Keratinocyte (primary cell): Measurements from ENCODE around the gene ARID1B. TPM values are rescaled to one million over a fixed set of nuclear protein-coding genes. Genes with fewer than 3 reads are reported as not detected.

ENCODE experiments used
- DNase-seq: peaks from one replicate; pipeline ENCODE4 v3.0.0-alpha.2; 2011; ENCODE audit warnings: low read depth, missing footprints, low spot score
- FAIRE-seq: peaks from 2 replicates; lab custom pipeline; 2011; peaks lifted over from hg19 to GRCh38; lab: Jason Lieb, UNC
- H2AFZ ChIP-seq: 2 replicates; pipeline ENCODE4 v1.6.0; 2012; ENCODE audit warnings: low read length, control low read depth, inconsistent platforms; ENCODE audit not compliant: control insufficient read depth
- H3K27ac ChIP-seq: 2 replicates; pipeline ENCODE4 v1.5.1; 2011; ENCODE audit warnings: low read length; ENCODE audit not compliant: control insufficient read depth, insufficient read depth
- H3K27me3 ChIP-seq: 3 replicates; pipeline ENCODE4 v1.6.0; 2011; ENCODE audit warnings: low read length; ENCODE audit not compliant: control insufficient read depth, insufficient read depth; ENCODE audit errors: extremely low read depth
- H3K36me3 ChIP-seq, 2 experiments: 2 replicates in 1 of 2; 3 replicates in 1 of 2; pipeline ENCODE4 v1.5.1; 2011; ENCODE audit warnings: low read length in 2 of 2, mild to moderate bottlenecking in 1 of 2; ENCODE audit not compliant: control insufficient read depth in 2 of 2, insufficient read depth in 2 of 2; ENCODE audit errors: extremely low read depth in 1 of 2
- H3K4me1 ChIP-seq: 3 replicates; pipeline ENCODE4 v1.5.1; 2011; ENCODE audit warnings: low read length; ENCODE audit not compliant: control insufficient read depth, insufficient read depth; ENCODE audit errors: extremely low read depth
- H3K4me2 ChIP-seq: 3 replicates; pipeline ENCODE4 v1.6.0; 2011; ENCODE audit warnings: low read depth, low read length; ENCODE audit not compliant: control insufficient read depth, insufficient read depth; ENCODE audit errors: extremely low read depth
- H3K4me3 ChIP-seq, 3 experiments: fragments of 200-600 bp in 1 of 3; sonication (generic) in 1 of 3; 2 replicates in 2 of 3; 3 replicates in 1 of 3; pipeline ENCODE4 v1.5.1; 2011 to 2016; ENCODE audit warnings: low read length in 3 of 3, mild to moderate bottlenecking in 3 of 3, control low read depth in 2 of 3, inconsistent platforms in 1 of 3, low read depth in 1 of 3, mixed read lengths in 1 of 3, mixed run types in 1 of 3, moderate library complexity in 1 of 3; ENCODE audit not compliant: control insufficient read depth in 2 of 3, insufficient read depth in 2 of 3; ENCODE audit errors: extremely low read depth in 1 of 3
- H3K79me2 ChIP-seq: 2 replicates; pipeline ENCODE4 v1.6.0; 2012; ENCODE audit warnings: low read length; ENCODE audit not compliant: control insufficient read depth, insufficient read depth
- H3K9ac ChIP-seq: 3 replicates; pipeline ENCODE4 v1.6.0; 2011; ENCODE audit warnings: low read length; ENCODE audit not compliant: control insufficient read depth, insufficient read depth; ENCODE audit errors: extremely low read depth
- H3K9me1 ChIP-seq: 3 replicates; pipeline ENCODE4 v1.6.0; 2011; ENCODE audit warnings: low read length; ENCODE audit not compliant: control insufficient read depth, insufficient read depth; ENCODE audit errors: extremely low read depth
- H3K9me3 ChIP-seq: 2 replicates; pipeline ENCODE4 v1.5.1; 2012; ENCODE audit warnings: low read depth, low read length; ENCODE audit not compliant: control insufficient read depth
- H4K20me1 ChIP-seq: 3 replicates; pipeline ENCODE4 v1.6.0; 2011; ENCODE audit warnings: low read length; ENCODE audit not compliant: control insufficient read depth, insufficient read depth; ENCODE audit errors: extremely low read depth
- EZH2 ChIP-seq: IDR thresholded peaks from one replicate; pipeline ENCODE4 v1.6.1; 2012; ENCODE audit warnings: inconsistent platforms, mild to moderate bottlenecking, low read length, moderate library complexity
- dilution Hi-C: fragments of 300-500 bp; cut with MboI; formaldehyde crosslinking; loops from one replicate; pipeline ENCODE4 v1.7.0; 2020; ENCODE audit warnings: low sequenced_read_pairs; ENCODE audit not compliant: extremely low pct_ligation_motif_present
- polyA plus RNA-seq, 5 experiments: library from polyadenylated mRNA; depleted of rRNA in 3 of 5; stranded (reverse) in 3 of 5; stranded (forward) in 1 of 5; unstranded in 1 of 5; fragments of >200 nt; gene quantifications; 1 replicate in 1 of 5; 2 replicates in 3 of 5; 3 replicates in 1 of 5; pipeline versions ENCODE4 v1.2.1 to v1.2.3, GENCODE V29; 2011 to 2012; ENCODE audit warnings: missing spikeins in 2 of 5, low read depth in 1 of 5, low replicate concordance in 1 of 5
- TF ChIP-seq, protein P1 (sequence below), 3 experiments: IDR thresholded peaks in 1 of 3; conservative IDR thresholded peaks in 1 of 3; optimal IDR thresholded peaks in 1 of 3; 2 replicates in 2 of 3; 3 replicates in 1 of 3; pipeline versions ENCODE3 to v1.5.1; 2011; ENCODE audit warnings: low read length in 3 of 3, mild to moderate bottlenecking in 3 of 3, moderate library complexity in 2 of 3, control low read depth in 1 of 3, inconsistent platforms in 1 of 3; ENCODE audit not compliant: insufficient read depth in 2 of 3; ENCODE audit errors: extremely low read depth in 1 of 3

ARID1B gene
- polyA plus RNA-seq, 1 donor (not counting 4 experiments of a cell fraction or from before 2014, with no cell fraction given): 14.9 TPM

DNA sequence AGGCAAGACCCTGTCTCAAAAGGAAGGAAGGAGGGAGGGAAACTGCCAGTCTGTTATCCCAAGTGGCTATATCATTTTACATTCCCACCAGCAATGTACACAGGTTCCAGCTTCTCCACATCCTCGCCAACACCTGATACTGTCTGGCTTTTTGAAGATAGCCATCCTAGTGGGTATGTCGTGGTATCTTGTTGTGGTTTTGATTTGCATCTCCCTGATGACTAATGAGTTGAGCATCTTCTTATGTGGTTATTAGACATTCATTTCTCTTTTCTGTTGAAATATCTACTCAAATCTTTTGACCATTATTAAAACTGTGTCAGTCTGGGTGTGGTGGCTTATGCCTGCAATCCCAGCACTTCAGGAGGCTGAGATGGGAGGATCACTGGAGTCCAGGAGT, 47.9 kb upstream of the ARID1B start:
- H3K27me3 ChIP-seq: peaks cover 4% of the 10 kb centered on the region
- FAIRE-seq: peak; percentile 88
- no peaks in the 10 kb centered on the region for H3K9me1 ChIP-seq
- no peak for TF ChIP-seq EZH2
- dilution Hi-C loops: no loop called here
- peaks cover 9% of the 10 kb centered on the region for H3K4me1 ChIP-seq
- no peaks in the 10 kb centered on the region for H3K79me2 ChIP-seq
- H3K27ac ChIP-seq: no peak overlapping the region
- no peak overlapping the region for H3K4me2 ChIP-seq
- H3K4me3 ChIP-seq: no peak overlapping the region
- H2AFZ ChIP-seq: no peak overlapping the region
- no peaks in the 10 kb centered on the region for H4K20me1 ChIP-seq
- DNase-seq: peak; percentile 65
- H3K36me3 ChIP-seq: no peaks in the 10 kb centered on the region
- no peak overlapping the region for H3K9ac ChIP-seq
- H3K9me3 ChIP-seq: peaks cover 2% of the 10 kb centered on the region

DNA sequence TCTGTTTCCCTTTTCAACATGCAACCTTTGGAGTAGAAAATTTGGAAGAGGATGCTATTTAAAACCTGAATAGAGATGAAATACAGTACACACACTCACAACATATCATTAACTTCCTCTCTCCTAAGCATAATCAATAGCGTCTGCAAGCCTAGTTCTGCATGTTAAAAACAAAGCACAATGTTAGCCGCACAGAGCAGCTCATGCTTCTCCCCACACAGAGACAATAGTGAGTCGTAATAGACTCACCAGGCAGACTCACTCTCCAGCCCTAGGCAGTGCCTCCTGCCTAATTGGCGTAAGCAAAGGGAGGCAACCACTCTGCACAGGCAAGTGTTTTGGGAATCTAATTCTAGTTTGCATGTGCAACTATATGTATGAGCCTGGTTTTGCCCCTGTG, 45.8 kb upstream of the ARID1B start:
- dilution Hi-C loops: no loop called here
- Histone ChIP-seq H3K9me1 (no peaks in the 10 kb centered on the region), H3K9me3 (peaks cover 2% of the 10 kb centered on the region), H3K4me3 (no peak overlapping the region), H2AFZ (no peak overlapping the region), H3K4me1 (peaks cover 9% of the 10 kb centered on the region), H3K27me3 (peaks cover 4% of the 10 kb centered on the region), H3K36me3 (no peaks in the 10 kb centered on the region), H3K27ac (no peak overlapping the region), H3K9ac (no peak overlapping the region), H4K20me1 (no peaks in the 10 kb centered on the region), H3K4me2 (no peak overlapping the region), H3K79me2 (no peaks in the 10 kb centered on the region)
- no peak for DNase-seq
- peak; percentile 20 for FAIRE-seq
- TF ChIP-seq EZH2: no peak
- TF ChIP-seq, protein P1, sequence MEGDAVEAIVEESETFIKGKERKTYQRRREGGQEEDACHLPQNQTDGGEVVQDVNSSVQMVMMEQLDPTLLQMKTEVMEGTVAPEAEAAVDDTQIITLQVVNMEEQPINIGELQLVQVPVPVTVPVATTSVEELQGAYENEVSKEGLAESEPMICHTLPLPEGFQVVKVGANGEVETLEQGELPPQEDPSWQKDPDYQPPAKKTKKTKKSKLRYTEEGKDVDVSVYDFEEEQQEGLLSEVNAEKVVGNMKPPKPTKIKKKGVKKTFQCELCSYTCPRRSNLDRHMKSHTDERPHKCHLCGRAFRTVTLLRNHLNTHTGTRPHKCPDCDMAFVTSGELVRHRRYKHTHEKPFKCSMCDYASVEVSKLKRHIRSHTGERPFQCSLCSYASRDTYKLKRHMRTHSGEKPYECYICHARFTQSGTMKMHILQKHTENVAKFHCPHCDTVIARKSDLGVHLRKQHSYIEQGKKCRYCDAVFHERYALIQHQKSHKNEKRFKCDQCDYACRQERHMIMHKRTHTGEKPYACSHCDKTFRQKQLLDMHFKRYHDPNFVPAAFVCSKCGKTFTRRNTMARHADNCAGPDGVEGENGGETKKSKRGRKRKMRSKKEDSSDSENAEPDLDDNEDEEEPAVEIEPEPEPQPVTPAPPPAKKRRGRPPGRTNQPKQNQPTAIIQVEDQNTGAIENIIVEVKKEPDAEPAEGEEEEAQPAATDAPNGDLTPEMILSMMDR (optimal IDR thresholded peaks at IDR 0.05 in 1 of 3, IDR thresholded peaks at IDR 0.05 in 1 of 3, conservative IDR thresholded peaks at IDR 0.05 in 1 of 3; ENCODE audit: extremely low read depth in 1 of 3, insufficient read depth in 2 of 3, low read length in 3 of 3): peak in 1 of 3 experiments; percentile 35

- H3K9me3 ChIP-seq: peaks cover 3% of the 10 kb centered on the region
- no peak overlapping the region for H3K27ac ChIP-seq
- no peak for FAIRE-seq
- H3K9ac ChIP-seq: no peak overlapping the region
- H3K4me3 ChIP-seq: no peak overlapping the region
- DNase-seq: no peak
- no peaks in the 10 kb centered on the region for H4K20me1 ChIP-seq
- H3K36me3 ChIP-seq: no peaks in the 10 kb centered on the region
- H3K27me3 ChIP-seq: no peaks in the 10 kb centered on the region
- H3K79me2 ChIP-seq: no peaks in the 10 kb centered on the region
- dilution Hi-C loops: no loop called here
- no peak overlapping the region for H2AFZ ChIP-seq
- no peak for TF ChIP-seq EZH2
- no peaks in the 10 kb centered on the region for H3K9me1 ChIP-seq
- H3K4me1 ChIP-seq: peaks cover 4% of the 10 kb centered on the region
- no peak overlapping the region for H3K4me2 ChIP-seq
These were observed 41.4 kb upstream of the ARID1B start for GRCh38 chr6:156735751-156736150.
